HCT116 (cell line): ENCODE data around the gene TEDC1.

ENCODE experiments used
- CTCF ChIP-seq, 3 experiments: fragments of 200-600 bp in 1 of 3; sonication (generic) in 1 of 3; IDR thresholded peaks in 2 of 3; conservative IDR thresholded peaks in 1 of 3; 2 replicates each; pipeline ENCODE4 v1.5.1; 2012 to 2017; ENCODE audit warnings: low read depth in 2 of 3, low read length in 2 of 3, antibody characterized with exemption in 1 of 3, borderline replicate concordance in 1 of 3, control low read depth in 1 of 3, mild to moderate bottlenecking in 1 of 3, mixed read lengths in 1 of 3, mixed run types in 1 of 3, moderate library complexity in 1 of 3; ENCODE audit not compliant: insufficient read depth in 1 of 3
- EZH2 ChIP-seq: fragments of 200-600 bp; sonication (generic); IDR thresholded peaks from 2 replicates; pipeline ENCODE4 v1.6.1; 2017; ENCODE audit warnings: antibody characterized with exemption, mixed run types
- EZH2phosphoT487 ChIP-seq: fragments of 200-600 bp; IDR thresholded peaks from 2 replicates; pipeline ENCODE4 v1.6.1; 2018; ENCODE audit warnings: antibody characterized with exemption, borderline replicate concordance
- POLR2A ChIP-seq: IDR thresholded peaks from 2 replicates; pipeline ENCODE4 v1.7.0; 2011; ENCODE audit warnings: borderline replicate concordance; ENCODE audit not compliant: insufficient read depth, insufficient read length; ENCODE audit errors: extremely low read depth
- POLR2AphosphoS5 ChIP-seq: IDR thresholded peaks from 2 replicates; pipeline ENCODE4 v1.6.1; 2011; ENCODE audit warnings: mild to moderate bottlenecking, low read depth, low read length, moderate library complexity
- SP1 ChIP-seq: IDR thresholded peaks from 2 replicates; pipeline ENCODE4 v1.6.1; 2012; ENCODE audit warnings: low read depth

DNA sequence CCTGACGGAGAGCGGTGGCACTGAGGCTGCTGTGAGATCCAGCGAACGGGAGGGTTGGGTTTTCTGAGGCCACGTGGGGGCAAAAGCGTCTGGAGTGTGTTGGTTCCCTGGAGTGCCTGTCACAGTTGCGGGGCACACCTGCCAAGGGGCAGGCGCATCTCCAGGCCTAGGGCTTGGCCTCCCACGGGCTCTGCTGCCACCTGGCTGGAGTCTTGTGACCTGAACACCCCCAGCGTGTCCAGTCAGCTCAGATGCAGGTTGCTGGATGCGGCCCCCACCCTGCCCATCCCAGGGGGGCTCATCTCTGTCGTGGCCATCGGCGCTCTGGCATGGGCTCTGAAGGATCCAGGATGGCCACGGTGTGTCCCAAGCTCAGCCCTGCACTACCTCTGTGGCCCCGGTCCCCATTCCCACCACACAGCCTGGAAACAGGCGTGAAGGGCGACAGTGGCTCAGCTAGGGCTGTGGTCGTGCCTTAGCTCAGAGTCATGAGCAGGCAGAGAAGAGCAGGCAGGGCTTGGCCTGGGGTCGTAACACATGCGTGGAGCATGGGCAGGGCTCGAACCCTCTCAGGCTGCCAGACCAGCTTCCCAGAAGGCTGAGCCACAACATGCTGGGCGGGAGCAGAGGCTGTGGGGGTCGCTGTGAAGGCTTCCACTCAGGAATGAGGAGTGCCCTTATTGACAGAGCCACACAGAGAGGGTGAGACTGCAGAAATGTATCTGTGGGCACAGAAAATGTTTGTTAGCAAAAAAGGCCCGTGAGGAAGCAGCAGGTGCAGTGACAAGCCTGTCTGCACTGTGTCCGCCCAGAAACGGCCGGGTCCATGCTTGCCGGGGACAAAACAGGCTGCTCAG is 40.0 kb upstream of the TEDC1 start:
- TF ChIP-seq EZH2phosphoT487, result no peak
- no peak for TF ChIP-seq POLR2AphosphoS5
- no peak for TF ChIP-seq CTCF (IDR thresholded peaks at IDR 0.05 in 2 of 3, conservative IDR thresholded peaks at IDR 0.05 in 1 of 3; ENCODE audit: borderline replicate concordance in 1 of 3, insufficient read depth in 1 of 3, low read depth in 2 of 3, low read length in 2 of 3)
- TF ChIP-seq POLR2A, result no peak
- no peak for TF ChIP-seq EZH2
- no peak for TF ChIP-seq SP1
